ENCODE results near the gene NR3C1. TPM values are rescaled to one million over a fixed set of nuclear protein-coding genes. Genes with fewer than 3 reads are reported as not detected.

NR3C1 gene
- total RNA-seq, 4 donors from 2014 or later: 55.1 to 134 (median 87.3) TPM

GRCh38 chr5:143302341-143303045, 101.0 kb downstream of the NR3C1 start:
- intact Hi-C loops (cut with DNase I; ENCODE audit: low total_unique reads): no loop called here
- no peak for TF ChIP-seq POLR2A (IDR thresholded peaks at IDR 0.05)
- TF ChIP-seq, protein P1, sequence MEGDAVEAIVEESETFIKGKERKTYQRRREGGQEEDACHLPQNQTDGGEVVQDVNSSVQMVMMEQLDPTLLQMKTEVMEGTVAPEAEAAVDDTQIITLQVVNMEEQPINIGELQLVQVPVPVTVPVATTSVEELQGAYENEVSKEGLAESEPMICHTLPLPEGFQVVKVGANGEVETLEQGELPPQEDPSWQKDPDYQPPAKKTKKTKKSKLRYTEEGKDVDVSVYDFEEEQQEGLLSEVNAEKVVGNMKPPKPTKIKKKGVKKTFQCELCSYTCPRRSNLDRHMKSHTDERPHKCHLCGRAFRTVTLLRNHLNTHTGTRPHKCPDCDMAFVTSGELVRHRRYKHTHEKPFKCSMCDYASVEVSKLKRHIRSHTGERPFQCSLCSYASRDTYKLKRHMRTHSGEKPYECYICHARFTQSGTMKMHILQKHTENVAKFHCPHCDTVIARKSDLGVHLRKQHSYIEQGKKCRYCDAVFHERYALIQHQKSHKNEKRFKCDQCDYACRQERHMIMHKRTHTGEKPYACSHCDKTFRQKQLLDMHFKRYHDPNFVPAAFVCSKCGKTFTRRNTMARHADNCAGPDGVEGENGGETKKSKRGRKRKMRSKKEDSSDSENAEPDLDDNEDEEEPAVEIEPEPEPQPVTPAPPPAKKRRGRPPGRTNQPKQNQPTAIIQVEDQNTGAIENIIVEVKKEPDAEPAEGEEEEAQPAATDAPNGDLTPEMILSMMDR (IDR thresholded peaks at IDR 0.05): no peak
- no peaks in the 10 kb centered on the region for H3K9me3 ChIP-seq
- no peaks in the 10 kb centered on the region for H3K27me3 ChIP-seq
- H3K4me3 ChIP-seq: no peak overlapping the region
- DNase-seq: no peak
- H3K36me3 ChIP-seq: no peaks in the 10 kb centered on the region
- no peak overlapping the region for H3K27ac ChIP-seq
- H3K4me1 ChIP-seq: no peaks in the 10 kb centered on the region

DNA sequence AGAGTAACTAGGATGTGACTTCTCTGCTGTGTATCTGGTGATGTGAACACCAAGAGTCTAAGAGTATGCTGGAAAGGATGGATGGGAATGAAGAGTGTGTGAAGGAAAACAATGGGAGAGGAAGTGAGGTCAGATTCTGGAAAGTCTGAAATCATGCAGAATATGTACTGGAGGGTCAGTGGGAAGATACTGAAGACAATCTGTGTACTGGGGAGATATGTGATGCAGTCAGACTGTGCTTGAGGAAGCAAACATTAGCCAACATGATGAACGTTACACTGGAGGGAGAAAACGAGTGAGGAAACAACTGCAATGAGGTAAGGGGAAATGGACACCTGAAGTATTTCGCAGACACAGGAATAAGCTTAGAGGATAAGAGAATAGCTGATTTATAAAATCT, 105.7 kb downstream of the NR3C1 start:
- Histone ChIP-seq H3K4me1 (no peaks in the 10 kb centered on the region), H3K4me3 (no peak overlapping the region), H3K9me3 (no peaks in the 10 kb centered on the region), H3K27ac (no peak overlapping the region), H3K36me3 (no peaks in the 10 kb centered on the region), H3K27me3 (no peaks in the 10 kb centered on the region)
- intact Hi-C loops (cut with DNase I; ENCODE audit: low total_unique reads): no loop called here
- no peak for DNase-seq
- TF ChIP-seq, protein P1 (IDR thresholded peaks at IDR 0.05): no peak
- no peak for TF ChIP-seq POLR2A (IDR thresholded peaks at IDR 0.05)

DNA sequence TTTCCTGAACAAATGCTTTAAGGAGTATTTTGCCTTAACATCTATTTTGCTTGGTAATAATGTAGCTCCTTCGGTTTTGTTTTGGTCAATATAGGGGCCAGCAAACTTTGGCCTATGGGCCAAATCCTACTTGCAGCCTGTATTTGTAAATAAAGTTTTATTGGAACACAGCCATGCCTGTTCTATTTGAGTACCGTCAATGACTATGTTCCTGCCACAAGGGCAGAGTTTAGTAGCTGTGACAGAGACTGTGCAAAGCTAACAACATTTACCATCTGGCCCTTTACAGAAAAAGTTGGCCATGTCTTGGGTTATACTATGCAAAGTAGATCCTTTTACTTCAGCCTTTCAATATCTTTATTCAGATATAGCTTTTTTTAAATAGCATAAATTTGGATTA, 113.4 kb downstream of the NR3C1 start:
- intact Hi-C loops (cut with DNase I; ENCODE audit: low total_unique reads): no loop called here
- no peaks in the 10 kb centered on the region for H3K27me3 ChIP-seq
- TF ChIP-seq POLR2A (IDR thresholded peaks at IDR 0.05): no peak
- TF ChIP-seq, protein P1 (IDR thresholded peaks at IDR 0.05): no peak
- H3K4me3 ChIP-seq: no peak overlapping the region
- no peak for DNase-seq
- H3K4me1 ChIP-seq: no peaks in the 10 kb centered on the region
- H3K36me3 ChIP-seq: no peaks in the 10 kb centered on the region
- H3K27ac ChIP-seq: no peak overlapping the region
- no peaks in the 10 kb centered on the region for H3K9me3 ChIP-seq

GRCh38 chr5:143284521-143284920, 119.0 kb downstream of the NR3C1 start:
- Histone ChIP-seq H3K27ac (no peak overlapping the region), H3K27me3 (no peaks in the 10 kb centered on the region), H3K36me3 (no peaks in the 10 kb centered on the region), H3K4me1 (no peaks in the 10 kb centered on the region), H3K4me3 (no peak overlapping the region), H3K9me3 (no peaks in the 10 kb centered on the region)
- DNase-seq: no peak
- intact Hi-C loops (cut with DNase I; ENCODE audit: low total_unique reads): no loop called here
- TF ChIP-seq, protein P1 (IDR thresholded peaks at IDR 0.05): no peak
- no peak for TF ChIP-seq POLR2A (IDR thresholded peaks at IDR 0.05)

- Histone ChIP-seq H3K36me3 (no peaks in the 10 kb centered on the region), H3K4me3 (no peak overlapping the region), H3K27me3 (no peaks in the 10 kb centered on the region), H3K27ac (no peak overlapping the region), H3K4me1 (no peaks in the 10 kb centered on the region), H3K9me3 (no peaks in the 10 kb centered on the region)
- no peak for DNase-seq
- intact Hi-C loops (cut with DNase I; ENCODE audit: low total_unique reads): no loop called here
- TF ChIP-seq, protein P1 (IDR thresholded peaks at IDR 0.05): no peak
- no peak for TF ChIP-seq POLR2A (IDR thresholded peaks at IDR 0.05)
These were observed 119.5 kb downstream of the NR3C1 start for GRCh38 chr5:143284002-143284401.

Data from uterus (tissue), 4 donors.